Smooth muscle cell (in vitro differentiated cells): ENCODE measurements around the gene GNB1L. TPM values are rescaled to one million over a fixed set of nuclear protein-coding genes. Genes with fewer than 3 reads are reported as not detected.

Source experiments
- DNase-seq: peaks from one replicate; lab custom pipeline; 2025; ENCODE audit not compliant: unreplicated experiment; lab: John Stamatoyannopoulos, UW
- H2AFZ ChIP-seq: fragments of 200-600 bp; sonication (generic); 2 replicates; pipeline ENCODE4 v1.6.0; 2016; ENCODE audit warnings: antibody characterized with exemption, low read depth, mild to moderate bottlenecking
- H3F3A ChIP-seq: fragments of 200-600 bp; sonication (generic); 2 replicates; pipeline ENCODE4 v1.6.0; 2017; ENCODE audit warnings: antibody characterized with exemption, low read depth
- H3K27ac ChIP-seq: fragments of 200-600 bp; sonication (generic); 2 replicates; pipeline ENCODE4 v1.5.1; 2016; ENCODE audit warnings: low read depth, mild to moderate bottlenecking
- H3K27me3 ChIP-seq: fragments of 200-600 bp; sonication (generic); 2 replicates; pipeline ENCODE4 v1.6.1; 2016; ENCODE audit warnings: low read depth, mild to moderate bottlenecking
- H3K36me3 ChIP-seq: fragments of 200-600 bp; sonication (generic); 2 replicates; pipeline ENCODE4 v1.5.1; 2016; ENCODE audit warnings: low read depth
- H3K4me1 ChIP-seq: fragments of 200-600 bp; sonication (generic); 2 replicates; pipeline ENCODE4 v1.5.1; 2016; ENCODE audit warnings: low read depth
- H3K4me2 ChIP-seq: fragments of 200-600 bp; sonication (generic); 2 replicates; pipeline ENCODE4 v1.6.0; 2016; ENCODE audit warnings: mild to moderate bottlenecking
- H3K4me3 ChIP-seq: fragments of 200-600 bp; sonication (generic); 2 replicates; pipeline ENCODE4 v1.5.1; 2016; ENCODE audit warnings: mild to moderate bottlenecking
- H3K79me2 ChIP-seq: fragments of 200-600 bp; sonication (generic); 2 replicates; pipeline ENCODE4 v1.6.0; 2016; ENCODE audit warnings: low read depth, mild to moderate bottlenecking
- H3K9ac ChIP-seq: fragments of 200-600 bp; sonication (generic); 2 replicates; pipeline ENCODE4 v1.6.0; 2016; ENCODE audit warnings: low read depth
- H3K9me3 ChIP-seq: fragments of 200-600 bp; sonication (generic); replicated peaks from 2 replicates; pipeline ENCODE4 v1.5.1; 2016; ENCODE audit warnings: low read depth
- H4K20me1 ChIP-seq: fragments of 200-600 bp; sonication (generic); 2 replicates; pipeline ENCODE4 v1.6.0; 2016; ENCODE audit warnings: low read depth
- WGBS: methylation state at CpG from one replicate; pipeline ENCODE4 v1.1.7; 2016; ENCODE audit warnings: low lambda C conversion rate; 5-methylcytosine and 5-hydroxymethylcytosine counted together
- polyA plus RNA-seq: library from polyadenylated mRNA; unstranded; fragments of >200 nt; fragmentation: Nextera tagmentation; extraction: Ambion mirVana; gene quantifications from 2 replicates; pipeline ENCODE4 v1.2.1, GENCODE V29; 2016
- total RNA-seq: library from RNA; depleted of rRNA; stranded (reverse); fragments of >200 nt; gene quantifications from 2 replicates; pipeline ENCODE4 v1.2.3, GENCODE V29; 2014
- TF ChIP-seq, protein P1 (sequence below): fragments of 200-600 bp; sonication (generic); IDR thresholded peaks from 2 replicates; pipeline ENCODE4 v1.5.1; 2017; ENCODE audit warnings: borderline replicate concordance, mild to moderate bottlenecking, antibody characterized with exemption; ENCODE audit not compliant: insufficient read depth, poor library complexity, severe bottlenecking

The GNB1L gene
- total and polyA plus RNA-seq, 2 experiments from 2014 or later, result 4.1 to 7.4 TPM

DNA sequence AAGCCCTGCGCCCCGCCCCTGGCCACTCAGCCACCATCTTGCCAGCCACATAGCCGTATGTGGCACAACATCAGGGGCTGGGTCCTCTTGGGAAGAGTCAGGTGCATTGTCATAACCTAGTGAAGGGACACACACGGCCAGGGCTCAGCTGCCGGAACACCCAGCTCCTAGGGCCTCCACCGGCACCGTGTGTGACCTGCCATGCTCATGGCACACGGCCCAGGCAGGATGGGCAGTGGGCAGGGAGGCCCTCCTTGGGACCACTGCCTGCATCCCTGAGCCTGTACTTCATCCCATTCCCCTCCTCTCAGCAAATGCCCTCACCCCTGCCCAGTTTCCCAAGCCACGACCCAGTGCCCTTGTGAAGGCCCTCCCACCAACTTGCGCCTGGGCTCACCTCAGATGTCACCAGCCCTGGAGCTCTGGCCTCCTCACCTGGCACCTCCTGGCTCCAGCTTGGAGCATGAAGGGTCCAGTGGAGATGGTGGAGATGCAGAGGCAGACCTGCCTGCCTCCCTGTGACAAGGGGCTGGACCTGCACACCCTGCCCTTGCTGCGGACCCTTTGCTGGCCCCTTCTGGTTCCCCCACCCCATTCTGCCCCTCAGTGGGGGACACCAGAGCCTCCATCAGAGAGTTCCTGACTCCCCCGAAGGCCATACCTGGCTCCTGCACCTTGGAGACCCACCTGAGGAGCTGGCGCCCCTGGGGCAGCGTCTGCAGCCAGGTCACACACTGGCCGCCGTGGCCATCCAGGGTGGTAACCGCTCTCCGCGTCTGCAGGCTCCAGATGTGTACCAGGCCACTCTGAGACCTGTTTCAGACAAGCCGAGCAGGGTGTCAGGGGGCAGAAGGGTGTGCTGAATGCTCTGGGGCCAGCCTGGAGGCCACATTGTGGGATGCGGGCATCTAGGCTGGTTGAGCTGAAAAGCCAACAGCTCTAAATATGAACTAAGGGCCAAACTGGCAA, 34.5 kb downstream of the GNB1L start:
- 96% methylated on average over 21 of the region's 21 CpGs for WGBS
- Histone ChIP-seq H3K27me3 (no peaks in the 10 kb centered on the region), H3K4me2 (no peak overlapping the region), H4K20me1 (peaks cover 21% of the 10 kb centered on the region), H3K4me3 (no peak overlapping the region), H3K27ac (no peak overlapping the region), H3K4me1 (no peaks in the 10 kb centered on the region), H3K9ac (no peak overlapping the region), H2AFZ (no peak overlapping the region), H3K79me2 (no peaks in the 10 kb centered on the region), H3F3A (no peaks in the 10 kb centered on the region), H3K36me3 (no peaks in the 10 kb centered on the region), H3K9me3 (no peaks in the 10 kb centered on the region)
- no peak for DNase-seq
- TF ChIP-seq, protein P1, sequence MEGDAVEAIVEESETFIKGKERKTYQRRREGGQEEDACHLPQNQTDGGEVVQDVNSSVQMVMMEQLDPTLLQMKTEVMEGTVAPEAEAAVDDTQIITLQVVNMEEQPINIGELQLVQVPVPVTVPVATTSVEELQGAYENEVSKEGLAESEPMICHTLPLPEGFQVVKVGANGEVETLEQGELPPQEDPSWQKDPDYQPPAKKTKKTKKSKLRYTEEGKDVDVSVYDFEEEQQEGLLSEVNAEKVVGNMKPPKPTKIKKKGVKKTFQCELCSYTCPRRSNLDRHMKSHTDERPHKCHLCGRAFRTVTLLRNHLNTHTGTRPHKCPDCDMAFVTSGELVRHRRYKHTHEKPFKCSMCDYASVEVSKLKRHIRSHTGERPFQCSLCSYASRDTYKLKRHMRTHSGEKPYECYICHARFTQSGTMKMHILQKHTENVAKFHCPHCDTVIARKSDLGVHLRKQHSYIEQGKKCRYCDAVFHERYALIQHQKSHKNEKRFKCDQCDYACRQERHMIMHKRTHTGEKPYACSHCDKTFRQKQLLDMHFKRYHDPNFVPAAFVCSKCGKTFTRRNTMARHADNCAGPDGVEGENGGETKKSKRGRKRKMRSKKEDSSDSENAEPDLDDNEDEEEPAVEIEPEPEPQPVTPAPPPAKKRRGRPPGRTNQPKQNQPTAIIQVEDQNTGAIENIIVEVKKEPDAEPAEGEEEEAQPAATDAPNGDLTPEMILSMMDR, result no peak

DNA sequence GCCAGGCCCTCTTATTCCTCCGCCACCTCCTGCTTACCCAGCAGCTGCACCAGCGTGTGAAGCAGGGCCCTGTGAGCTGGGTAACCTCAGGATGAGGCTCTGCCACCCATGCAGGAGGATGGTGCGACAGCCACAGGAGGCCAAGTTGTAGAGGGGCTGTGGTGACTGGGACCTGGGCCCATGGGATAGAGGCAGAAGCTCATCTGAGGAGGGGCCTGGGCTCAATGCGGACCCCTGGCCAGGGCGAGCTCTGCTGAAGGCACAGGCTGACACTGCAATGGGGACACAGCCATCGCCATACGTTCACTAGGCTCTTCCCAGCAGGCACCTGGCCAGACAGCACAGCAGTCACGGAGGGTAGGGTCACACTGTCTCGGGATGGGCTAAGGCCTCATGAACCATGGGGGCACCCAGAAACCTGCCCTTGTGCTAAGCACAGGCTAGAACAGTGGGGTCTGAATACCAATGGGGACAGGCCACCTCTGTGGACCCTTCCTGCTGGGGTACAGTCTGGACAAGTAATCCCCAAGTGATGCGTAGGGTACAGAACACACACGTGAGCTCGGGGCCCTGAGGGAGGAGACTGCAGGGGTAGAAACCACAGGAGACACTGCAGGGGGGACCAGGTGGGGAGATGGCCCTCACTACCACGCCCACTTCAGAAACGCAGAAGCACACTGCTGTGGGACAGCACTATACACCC, 35.3 kb downstream of the GNB1L start:
- Histone ChIP-seq H4K20me1 (peaks cover 12% of the 10 kb centered on the region), H3K27me3 (no peaks in the 10 kb centered on the region)
- no peak for DNase-seq

DNA sequence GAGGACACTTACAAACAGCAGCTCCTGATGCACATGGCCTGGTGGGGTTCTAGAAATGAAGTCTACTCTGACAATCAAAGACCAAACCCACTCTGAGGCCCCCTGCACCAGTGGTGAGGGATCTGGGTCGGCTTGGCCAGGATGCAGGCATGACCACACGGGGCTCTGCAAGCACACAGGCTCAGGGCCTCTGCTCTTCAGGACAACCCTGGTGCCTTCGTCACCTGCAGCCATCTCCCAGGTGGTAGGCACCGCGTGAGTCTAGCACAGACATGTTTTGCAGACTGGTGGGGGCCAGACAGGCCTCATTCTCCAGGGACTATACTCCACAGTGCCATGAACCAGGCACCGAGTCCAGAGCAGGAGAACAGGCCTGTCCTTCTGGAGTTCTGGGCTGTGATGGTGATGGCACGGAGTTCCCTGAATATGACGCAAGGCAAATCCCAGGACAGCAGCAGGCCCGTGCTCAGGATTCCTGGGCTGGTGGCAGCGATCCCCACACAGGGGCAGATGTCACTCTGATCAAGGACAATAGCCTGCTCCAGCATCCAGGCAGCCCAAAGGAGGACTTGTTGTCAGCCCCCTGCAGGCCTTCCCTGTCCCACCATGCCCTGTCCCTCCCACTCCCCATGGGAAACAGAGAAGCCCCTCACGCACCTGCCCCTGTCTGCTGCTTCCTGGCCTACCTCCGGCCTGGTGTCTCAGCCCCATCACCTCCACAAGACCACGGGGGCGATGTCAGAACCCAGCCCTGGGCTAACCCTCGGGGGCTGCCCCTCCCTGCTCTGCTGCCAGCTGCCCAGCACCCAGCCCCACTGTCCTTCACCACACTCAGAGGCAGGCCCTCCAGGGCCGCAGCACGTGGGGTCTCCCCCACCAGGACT, 36.1 kb downstream of the GNB1L start:
- Histone ChIP-seq H3K79me2 (no peaks in the 10 kb centered on the region), H3K9me3 (no peaks in the 10 kb centered on the region), H3K4me1 (no peaks in the 10 kb centered on the region), H3K4me3 (no peak overlapping the region), H2AFZ (no peak overlapping the region), H3K27ac (no peak overlapping the region), H3K27me3 (no peaks in the 10 kb centered on the region), H3K4me2 (no peak overlapping the region), H4K20me1 (peaks cover 10% of the 10 kb centered on the region), H3K36me3 (no peaks in the 10 kb centered on the region), H3K9ac (no peak overlapping the region), H3F3A (no peaks in the 10 kb centered on the region)
- DNase-seq, result no peak
- 95% methylated on average over 17 of the region's 17 CpGs for WGBS
- TF ChIP-seq, protein P1, result no peak

More for the DNA sequence above, 35.3 kb downstream of the GNB1L start:
- no peaks in the 10 kb centered on the region for H3K79me2 ChIP-seq
- no peaks in the 10 kb centered on the region for H3K9me3 ChIP-seq
- no peak overlapping the region for H2AFZ ChIP-seq
- H3K4me2 ChIP-seq, result no peak overlapping the region
- H3K36me3 ChIP-seq, result no peaks in the 10 kb centered on the region
- WGBS, result 97% methylated on average over 14 of the region's 14 CpGs
- H3K4me1 ChIP-seq, result no peaks in the 10 kb centered on the region
- H3K4me3 ChIP-seq, result no peak overlapping the region
- TF ChIP-seq, protein P1, result no peak
- no peaks in the 10 kb centered on the region for H3F3A ChIP-seq
- H3K27ac ChIP-seq, result no peak overlapping the region
- H3K9ac ChIP-seq, result no peak overlapping the region
